Measurements from ENCODE around the gene KAZN. TPM values are rescaled to one million over a fixed set of nuclear protein-coding genes. Genes with fewer than 3 reads are reported as not detected.

KAZN gene
- polyA plus RNA-seq, 1 experiment = 5.5 TPM

DNA sequence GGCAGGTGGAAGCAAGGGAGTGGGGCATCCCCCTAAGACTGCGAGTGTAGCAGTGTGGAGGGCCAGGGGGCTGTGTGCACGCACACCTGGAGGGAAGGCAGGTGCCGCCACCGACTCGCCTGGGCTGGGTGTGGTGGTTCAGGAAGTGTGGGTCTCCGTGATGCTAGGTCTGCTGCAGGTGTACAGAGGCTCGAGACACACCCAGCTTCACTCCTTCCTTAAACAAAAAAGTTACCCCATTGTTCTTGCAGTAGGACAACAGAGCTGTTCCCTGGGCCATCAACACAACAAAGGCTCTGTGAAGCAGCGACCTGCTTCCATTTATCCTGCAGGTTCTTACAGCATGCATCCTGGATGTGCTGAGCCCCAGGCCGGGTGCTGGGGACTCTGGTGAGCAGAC is 454.7 kb downstream of the KAZN start:
- TF ChIP-seq, protein P1, sequence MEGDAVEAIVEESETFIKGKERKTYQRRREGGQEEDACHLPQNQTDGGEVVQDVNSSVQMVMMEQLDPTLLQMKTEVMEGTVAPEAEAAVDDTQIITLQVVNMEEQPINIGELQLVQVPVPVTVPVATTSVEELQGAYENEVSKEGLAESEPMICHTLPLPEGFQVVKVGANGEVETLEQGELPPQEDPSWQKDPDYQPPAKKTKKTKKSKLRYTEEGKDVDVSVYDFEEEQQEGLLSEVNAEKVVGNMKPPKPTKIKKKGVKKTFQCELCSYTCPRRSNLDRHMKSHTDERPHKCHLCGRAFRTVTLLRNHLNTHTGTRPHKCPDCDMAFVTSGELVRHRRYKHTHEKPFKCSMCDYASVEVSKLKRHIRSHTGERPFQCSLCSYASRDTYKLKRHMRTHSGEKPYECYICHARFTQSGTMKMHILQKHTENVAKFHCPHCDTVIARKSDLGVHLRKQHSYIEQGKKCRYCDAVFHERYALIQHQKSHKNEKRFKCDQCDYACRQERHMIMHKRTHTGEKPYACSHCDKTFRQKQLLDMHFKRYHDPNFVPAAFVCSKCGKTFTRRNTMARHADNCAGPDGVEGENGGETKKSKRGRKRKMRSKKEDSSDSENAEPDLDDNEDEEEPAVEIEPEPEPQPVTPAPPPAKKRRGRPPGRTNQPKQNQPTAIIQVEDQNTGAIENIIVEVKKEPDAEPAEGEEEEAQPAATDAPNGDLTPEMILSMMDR (IDR thresholded peaks at IDR 0.05; ENCODE audit: insufficient read depth, low read depth, low read length) = no peak
- ChIA-PET CTCF (no interaction called here), POLR2A (no interaction called here)
- Histone ChIP-seq H3K27me3 (ENCODE audit: control insufficient read depth, insufficient read depth, low read length) (no peaks in the 10 kb centered on the region), H3K4me3 (ENCODE audit: low read depth, low read length) (no peak overlapping the region), H3K36me3 (ENCODE audit: control insufficient read depth, insufficient read depth, low read length) (peaks cover 9% of the 10 kb centered on the region)
- no peak for DNase-seq (ENCODE audit: low read depth)

DNA sequence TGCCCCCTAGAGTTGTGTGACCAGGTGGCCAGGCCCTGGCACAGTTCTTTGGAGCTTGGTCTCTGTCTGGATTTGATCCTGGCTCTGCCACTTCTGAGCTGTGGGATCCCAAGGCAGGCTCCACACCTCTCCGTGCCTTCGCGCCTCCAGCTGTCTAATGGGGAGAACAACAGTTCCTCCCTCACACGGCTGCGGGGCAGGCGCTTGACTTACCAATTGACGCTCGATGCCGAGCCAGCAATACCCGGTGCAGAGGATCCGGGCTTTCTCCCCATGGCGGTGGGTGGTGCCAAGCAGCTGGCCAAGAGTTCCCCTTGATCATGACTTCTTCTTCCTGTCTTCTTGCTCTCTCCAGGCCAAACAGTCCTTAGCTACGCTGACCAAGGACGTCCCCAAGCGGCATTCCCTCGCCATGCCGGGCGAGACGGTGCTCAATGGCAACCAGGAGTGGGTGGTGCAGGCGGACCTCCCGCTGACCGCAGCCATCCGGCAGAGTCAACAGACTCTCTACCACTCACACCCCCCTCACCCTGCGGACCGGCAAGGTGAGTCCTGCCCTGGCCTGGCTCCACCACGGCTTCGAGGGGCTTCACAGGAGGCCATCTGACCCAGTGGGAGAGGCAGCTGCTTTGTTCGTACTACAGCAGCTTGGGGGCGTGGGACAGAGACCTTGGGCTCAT is 457.4 kb downstream of the KAZN start:
- CTCF ChIA-PET = interaction anchor here (0.7 to 4.7 kb wide), 3 partner anchors 9 to 141 kb away, joined by 3 to 18 read pairs (median 4); no protein-coding TSS in a partner anchor

DNA sequence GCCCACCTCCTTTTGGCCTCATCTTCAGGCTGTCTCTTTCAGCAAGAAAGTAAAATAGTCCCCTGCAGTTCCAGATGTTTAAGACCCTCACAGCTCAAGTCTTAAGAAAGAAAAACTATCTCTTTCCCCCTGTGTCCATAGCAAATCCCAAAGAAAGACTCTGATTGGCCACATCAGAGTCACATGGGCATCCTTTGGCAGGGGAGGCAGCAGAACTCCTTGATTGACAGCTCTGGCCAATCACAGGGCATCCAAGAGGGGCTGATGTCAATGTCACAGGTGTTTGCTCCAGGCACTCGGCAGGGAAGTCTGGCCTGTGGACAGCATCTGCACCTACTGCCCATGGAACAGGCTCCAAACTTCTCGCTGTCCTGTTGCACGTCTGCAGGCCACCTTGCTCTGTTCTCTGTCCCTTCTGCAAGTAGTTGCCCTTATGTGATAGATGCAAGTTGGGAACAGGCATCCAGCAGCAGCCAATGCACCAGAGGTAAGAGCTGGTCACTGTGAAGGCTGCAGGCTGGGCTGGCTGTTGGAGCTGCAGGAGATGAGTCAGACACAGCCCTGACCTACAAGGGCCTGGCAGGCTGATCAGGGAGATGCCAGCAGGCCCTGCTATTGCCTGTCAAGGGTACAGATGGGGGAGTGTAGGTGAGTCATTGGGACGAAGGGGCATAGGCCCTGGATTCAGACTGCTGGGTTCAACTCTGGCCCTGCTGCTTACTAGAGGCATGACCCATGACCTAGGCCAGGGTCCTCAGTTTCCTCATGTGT is 458.2 kb downstream of the KAZN start:
- ChIA-PET CTCF (interaction anchor here (0.7 to 4.7 kb wide), 5 partner anchors 9 to 142 kb away, joined by 3 to 18 read pairs (median 4); no protein-coding TSS in a partner anchor), POLR2A (no interaction called here)
- Histone ChIP-seq H3K27me3 (ENCODE audit: control insufficient read depth, insufficient read depth, low read length) (no peaks in the 10 kb centered on the region), H3K4me3 (ENCODE audit: low read depth, low read length) (no peak overlapping the region), H3K36me3 (ENCODE audit: control insufficient read depth, insufficient read depth, low read length) (peaks cover 13% of the 10 kb centered on the region)
- TF ChIP-seq, protein P1 (IDR thresholded peaks at IDR 0.05; ENCODE audit: insufficient read depth, low read depth, low read length) = no peak
- no peak for DNase-seq (ENCODE audit: low read depth)

More for the DNA sequence above, 457.4 kb downstream of the KAZN start:
- POLR2A ChIA-PET = no interaction called here
- DNase-seq (ENCODE audit: low read depth) = no peak
- Histone ChIP-seq H3K36me3 (ENCODE audit: control insufficient read depth, insufficient read depth, low read length) (peaks cover 13% of the 10 kb centered on the region), H3K27me3 (ENCODE audit: control insufficient read depth, insufficient read depth, low read length) (no peaks in the 10 kb centered on the region), H3K4me3 (ENCODE audit: low read depth, low read length) (no peak overlapping the region)
- TF ChIP-seq, protein P1 (IDR thresholded peaks at IDR 0.05; ENCODE audit: insufficient read depth, low read depth, low read length) = no peak

DNA sequence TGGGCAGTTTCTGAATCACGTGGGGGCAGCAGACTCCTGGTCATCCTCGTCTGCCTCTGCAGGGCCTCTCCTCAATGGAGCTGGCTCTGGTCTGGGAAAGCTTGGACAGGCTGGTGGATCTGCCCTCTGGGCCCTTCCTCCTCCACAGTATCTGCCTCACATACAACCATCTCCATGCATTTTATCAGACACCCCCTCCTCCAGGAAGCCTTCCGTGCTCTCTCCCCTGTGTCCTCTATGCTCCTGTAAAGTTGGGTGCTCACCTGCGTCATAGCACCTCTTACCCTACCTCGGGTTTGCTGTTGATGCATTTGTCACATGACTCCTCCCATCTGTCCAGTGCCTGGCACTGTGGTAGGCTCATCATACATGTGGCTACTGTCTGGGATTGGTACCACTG is 459.3 kb downstream of the KAZN start:
- ChIA-PET CTCF (interaction anchor here (1.3 to 4.7 kb wide), 4 partner anchors 8 to 30 kb away, joined by 3 to 18 read pairs (median 4); no protein-coding TSS in a partner anchor), POLR2A (no interaction called here)
- no peak for DNase-seq (ENCODE audit: low read depth)
- TF ChIP-seq, protein P1 (IDR thresholded peaks at IDR 0.05; ENCODE audit: insufficient read depth, low read depth, low read length) = no peak
- no peak overlapping the region for H3K4me3 ChIP-seq (ENCODE audit: low read depth, low read length)
- H3K36me3 ChIP-seq (ENCODE audit: control insufficient read depth, insufficient read depth, low read length) = peaks cover 19% of the 10 kb centered on the region
- H3K27me3 ChIP-seq (ENCODE audit: control insufficient read depth, insufficient read depth, low read length) = no peaks in the 10 kb centered on the region

DNA sequence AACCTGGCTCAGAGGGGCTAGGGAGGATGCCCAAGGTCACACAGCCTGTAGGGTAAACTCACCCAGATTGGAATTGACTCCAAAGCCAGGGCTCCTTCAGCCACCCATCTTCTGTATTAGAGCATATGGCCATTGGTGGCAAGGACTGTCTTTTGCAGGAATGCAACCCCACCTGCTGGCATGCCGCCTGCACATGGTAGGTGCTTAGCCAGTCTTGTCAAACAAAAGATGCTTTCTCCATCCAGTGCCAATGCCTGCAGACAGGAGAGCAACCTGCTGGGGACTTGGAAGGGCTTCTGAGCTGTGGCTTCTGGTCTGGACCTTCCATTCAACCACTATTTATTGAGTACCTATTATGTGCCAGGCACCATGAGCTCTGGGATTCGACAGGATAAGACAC is 459.8 kb downstream of the KAZN start:
- CTCF ChIA-PET = interaction anchor here (4.7 kb wide), 1 partner anchor 12 kb away, joined by 18 read pairs; no protein-coding TSS in a partner anchor

More for the DNA sequence above, 459.8 kb downstream of the KAZN start:
- TF ChIP-seq, protein P1 (IDR thresholded peaks at IDR 0.05; ENCODE audit: insufficient read depth, low read depth, low read length) = no peak
- H3K4me3 ChIP-seq (ENCODE audit: low read depth, low read length) = no peak overlapping the region
- peaks cover 18% of the 10 kb centered on the region for H3K36me3 ChIP-seq (ENCODE audit: control insufficient read depth, insufficient read depth, low read length)
- no peaks in the 10 kb centered on the region for H3K27me3 ChIP-seq (ENCODE audit: control insufficient read depth, insufficient read depth, low read length)
- POLR2A ChIA-PET = no interaction called here
- DNase-seq (ENCODE audit: low read depth) = no peak

Data from BJ (cell line).